ENCODE data around the gene EGR2.
"Not testable (repeated sequence)": the region's sequence is repeated elsewhere in the genome, so short reads cannot be mapped to it uniquely, and the experiment has no call there.

The EGR2 gene

DNA sequence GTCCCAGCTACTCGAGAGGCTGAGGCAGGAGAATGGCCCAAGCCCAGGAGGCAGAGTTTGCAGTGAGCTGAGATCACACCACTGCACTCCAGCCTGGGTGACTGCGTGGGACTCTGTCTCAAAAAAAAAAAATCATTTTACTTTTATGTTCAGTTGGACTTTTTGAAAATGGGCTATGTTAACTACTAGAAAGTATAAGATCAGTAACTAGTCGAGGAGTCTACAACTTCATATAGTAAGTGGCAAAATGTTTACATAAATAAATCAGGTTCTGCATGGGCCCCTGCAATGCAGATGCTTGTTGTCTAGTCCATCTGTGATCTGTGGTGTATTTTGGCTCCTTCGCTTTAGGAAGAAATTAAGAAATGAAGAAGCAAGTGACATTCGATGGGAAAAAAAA is 23.9 kb downstream of the EGR2 start:
- no peak for DNase-seq

DNA sequence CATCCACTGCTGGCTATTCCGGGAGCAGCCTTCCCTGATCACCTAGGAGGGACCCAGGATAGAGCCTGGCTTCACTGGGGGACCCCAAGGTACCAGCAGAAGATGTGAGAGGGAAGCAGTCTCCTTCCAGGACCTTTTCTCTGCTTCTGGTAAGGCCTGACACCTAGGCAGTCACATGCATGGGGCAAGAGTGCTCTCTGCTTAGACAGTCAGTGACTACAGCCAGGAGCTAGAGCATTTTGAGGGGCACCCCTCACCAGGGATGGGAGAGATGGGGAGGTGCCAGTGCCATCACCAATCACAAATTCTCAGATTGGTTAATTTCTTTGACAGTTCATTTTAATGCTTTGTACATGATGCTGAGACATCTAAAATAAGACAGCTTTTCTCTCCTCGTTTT is 25.6 kb downstream of the EGR2 start:
- DNase-seq = no peak

DNA sequence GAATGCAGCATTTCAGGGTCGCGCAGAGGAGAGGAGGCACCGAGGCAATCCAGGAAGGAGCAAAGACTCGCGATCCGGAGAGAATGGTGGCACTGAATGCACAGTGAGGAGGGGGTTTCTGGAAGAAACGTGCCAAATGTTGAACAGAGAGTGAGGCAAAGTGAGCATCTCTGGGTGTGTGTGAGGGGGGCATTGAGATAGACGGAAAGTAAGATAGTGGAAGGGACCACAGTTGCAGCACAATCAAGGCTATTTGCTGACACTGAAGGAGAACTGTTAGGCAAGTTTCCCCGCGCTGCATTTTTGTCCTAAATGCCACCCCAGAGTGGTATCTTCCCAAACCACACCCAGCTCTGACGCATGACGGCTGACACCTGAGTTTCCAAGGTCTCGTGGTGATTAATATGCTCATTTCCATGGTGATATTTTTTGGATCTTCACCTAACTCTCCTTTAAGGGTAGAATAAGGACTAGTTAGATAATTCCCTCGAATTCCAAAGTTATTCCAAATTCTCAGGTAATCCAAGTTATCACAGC is 26.1 kb downstream of the EGR2 start:
- no peak for DNase-seq

DNA sequence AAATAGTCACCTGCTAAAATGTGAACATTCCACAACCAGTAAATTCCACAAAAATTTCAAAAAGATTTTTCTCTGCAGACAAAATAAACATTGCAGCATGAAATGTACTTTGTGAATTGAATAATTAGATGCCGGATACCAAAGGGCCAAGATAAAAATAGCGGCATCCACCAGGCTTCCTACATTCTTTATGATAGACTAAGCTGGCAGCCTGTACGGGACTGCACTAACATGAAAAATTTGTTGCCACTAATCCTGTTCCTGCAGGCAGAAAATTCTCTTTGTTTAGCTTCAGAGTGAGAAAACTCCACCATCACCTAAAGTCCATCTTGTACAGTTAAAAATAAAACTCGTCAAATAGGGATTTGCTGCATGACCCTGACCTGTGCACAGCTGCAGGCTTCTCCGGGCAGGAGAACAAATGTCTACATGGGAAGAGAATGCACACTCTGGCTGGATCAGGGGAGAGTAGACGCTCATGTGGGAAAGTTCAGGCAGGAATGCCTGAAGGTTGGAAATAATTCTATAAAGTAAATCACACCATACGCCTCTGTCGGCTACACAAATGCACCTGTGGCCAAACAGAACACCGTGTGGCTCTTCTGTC is 27.2 kb downstream of the EGR2 start:
- DNase-seq = no peak

DNA sequence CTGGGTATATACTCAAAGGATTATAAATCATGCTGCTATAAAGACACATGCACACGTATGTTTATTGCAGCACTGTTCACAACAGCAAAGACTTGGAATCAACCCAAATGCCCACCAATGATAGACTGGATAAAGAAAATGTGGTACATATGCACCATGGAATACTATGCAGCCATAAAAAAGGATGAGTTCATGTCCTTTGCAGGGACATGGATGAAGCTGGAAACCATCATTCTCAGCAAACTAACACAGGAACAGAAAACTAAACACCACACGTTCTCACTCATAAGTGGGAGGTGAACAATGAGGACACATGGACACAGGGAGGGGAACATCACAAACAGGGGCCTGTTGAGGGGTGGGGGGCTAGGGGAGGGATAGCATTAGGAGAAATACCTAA is 27.9 kb downstream of the EGR2 start:
- not testable (repeated sequence) for DNase-seq

DNA sequence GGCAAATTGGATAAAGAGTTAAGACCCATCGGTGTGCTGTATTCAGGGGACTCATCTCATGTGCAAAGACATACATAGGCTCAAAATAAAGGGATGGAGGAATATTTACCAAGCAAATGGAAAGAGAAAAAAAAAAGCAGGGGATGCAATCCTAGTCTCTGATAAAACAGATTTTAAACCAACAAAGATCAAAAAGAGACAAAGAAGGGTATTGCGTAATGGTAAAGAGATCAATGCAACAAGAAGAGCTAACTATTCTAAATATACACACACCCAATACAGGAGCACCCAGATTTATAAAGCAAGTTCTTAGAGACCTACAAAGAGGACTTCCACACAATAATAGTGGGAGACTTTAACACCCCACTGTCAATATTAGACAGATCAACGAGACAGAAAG is 31.6 kb downstream of the EGR2 start:
- not testable (repeated sequence) for DNase-seq

DNA sequence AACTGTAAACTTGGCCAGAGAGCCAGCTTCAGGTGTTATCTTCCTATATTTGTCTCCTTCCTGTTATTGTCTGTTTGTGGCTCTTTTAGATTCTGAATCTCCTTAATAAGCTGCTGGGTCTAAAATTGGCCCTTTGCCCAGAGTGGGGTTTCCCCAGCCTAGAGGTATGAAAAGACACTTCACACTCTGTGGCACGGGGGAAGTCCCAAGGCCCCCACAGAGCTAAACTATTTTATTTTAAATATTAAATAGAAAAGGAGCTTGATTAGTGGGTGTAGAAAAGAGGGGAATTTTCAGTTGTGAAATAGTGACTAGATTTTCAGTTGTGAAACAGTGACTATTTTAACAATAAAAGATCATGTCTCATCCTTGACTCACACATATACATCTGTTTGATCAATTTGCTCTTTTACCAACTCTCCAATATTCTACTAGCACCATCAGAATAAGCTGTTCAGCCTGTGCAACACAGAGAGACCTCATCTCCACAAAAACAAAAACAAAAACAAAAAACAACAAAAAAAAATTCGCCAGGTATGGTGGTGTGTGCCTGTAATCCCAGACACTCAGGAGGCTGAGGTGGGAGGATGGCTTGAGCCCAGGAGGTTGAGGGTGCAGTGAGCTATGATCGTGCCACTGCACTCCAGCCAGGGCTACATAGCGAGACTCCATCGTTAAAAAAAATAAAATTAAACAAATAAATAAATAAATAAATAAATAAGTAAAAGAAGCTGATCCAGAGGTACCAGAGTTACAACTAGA is 36.5 kb downstream of the EGR2 start:
- DNase-seq = no peak

DNA sequence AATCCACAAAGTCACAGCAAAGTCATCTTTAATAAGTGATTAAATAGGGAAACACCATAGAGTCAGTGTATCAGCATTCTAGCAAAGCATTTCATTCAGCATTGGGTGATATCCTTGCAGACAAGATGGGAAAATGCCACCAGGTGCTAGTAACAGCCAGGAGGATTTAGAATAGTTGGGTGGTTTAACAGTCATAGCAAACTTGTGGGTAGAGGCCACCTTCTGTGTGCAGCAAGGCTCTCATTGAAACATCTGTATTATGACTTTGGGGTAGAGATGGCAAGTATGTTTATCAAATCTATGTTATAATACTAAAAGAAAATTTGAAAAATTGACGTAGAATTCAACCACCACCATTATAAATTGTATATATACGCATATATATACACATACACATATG is 38.0 kb downstream of the EGR2 start:
- no peak for DNase-seq

DNA sequence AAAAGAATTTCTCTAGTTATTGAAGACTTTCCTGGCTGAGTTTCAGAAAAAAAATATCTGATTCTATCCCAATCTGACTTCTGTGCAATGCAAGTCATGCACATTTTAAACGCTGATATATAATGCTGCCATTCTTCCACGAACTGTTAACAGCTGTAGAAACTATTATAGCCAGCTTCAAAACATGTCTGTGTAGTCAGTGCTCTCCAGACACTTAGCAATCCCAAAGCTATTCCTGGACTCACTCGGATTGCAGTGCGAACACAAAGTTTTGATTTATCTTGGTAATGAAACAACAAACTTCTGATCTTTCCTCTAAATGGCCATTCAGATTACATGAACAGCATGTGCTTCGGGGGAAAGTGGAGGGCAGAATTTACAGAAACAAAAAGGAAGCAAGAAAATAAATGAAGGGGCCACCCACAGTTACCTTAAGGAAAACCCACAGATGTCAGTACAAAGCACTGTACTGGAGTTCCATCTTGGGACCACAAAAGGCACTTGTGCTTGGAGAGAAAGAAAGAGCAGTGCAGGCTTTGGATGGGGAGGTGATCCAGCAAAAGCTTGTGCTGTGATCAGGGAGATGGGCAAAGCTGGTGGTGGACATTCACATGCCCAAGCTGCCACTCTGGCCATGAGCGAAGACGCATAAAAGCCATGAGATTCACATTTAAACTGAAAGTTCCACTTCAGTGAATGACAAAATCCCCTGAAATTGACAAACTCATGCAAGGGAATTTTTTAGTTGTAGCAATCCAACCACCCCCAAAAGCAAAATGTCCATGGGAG is 43.8 kb downstream of the EGR2 start:
- no peak for DNase-seq

DNA sequence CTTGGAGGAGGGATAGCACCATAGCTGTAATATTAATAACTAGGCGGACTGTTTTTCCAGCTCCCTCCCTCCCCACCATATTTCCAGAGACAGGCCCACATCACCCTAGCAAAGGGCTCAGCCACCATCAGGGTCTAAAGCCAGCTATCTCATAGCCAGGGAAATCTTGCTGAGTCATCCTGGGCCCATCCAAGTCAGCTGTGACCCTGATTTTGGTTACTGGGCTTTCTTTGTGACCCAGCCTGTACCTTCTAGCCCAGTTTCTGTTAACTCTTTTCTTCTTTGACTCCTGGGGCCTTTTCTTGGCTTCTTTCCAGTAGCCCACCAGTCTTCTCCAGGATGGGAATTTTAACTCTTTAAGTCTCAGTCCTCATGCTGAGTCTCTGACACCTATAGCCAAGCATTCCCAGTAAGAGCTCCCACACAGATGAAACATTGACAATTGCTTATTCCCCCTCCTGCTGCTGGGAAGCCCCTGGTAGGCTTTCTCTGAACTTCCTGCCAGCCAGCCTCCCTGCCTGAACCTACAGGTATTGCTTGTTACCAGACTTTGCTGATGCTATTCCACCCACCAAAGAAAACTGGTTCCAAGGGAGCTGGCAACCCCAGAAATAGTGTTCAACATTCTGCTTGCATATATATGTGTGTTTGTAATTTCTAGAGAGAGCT is 46.5 kb downstream of the EGR2 start:
- no peak for DNase-seq

DNA sequence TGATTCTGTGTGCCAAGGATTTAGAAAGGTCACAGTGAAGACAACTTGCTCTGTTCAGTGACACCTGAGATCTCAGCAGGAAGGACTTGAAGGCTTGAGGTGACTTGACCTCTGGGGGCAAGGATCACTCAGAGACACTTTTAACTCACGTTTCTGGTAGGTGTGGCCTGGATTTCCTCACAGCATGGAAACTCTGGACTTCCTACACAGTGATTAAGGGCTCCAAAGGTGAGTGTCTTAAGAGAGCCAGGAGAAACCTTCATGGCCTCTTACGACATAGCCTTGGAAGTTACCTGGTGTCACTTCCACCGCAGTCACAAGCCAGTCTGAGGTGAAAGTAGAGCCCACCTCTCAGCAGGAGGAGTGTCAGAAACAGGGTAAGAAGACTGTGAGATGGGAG is 49.8 kb downstream of the EGR2 start:
- no peak for DNase-seq

DNA sequence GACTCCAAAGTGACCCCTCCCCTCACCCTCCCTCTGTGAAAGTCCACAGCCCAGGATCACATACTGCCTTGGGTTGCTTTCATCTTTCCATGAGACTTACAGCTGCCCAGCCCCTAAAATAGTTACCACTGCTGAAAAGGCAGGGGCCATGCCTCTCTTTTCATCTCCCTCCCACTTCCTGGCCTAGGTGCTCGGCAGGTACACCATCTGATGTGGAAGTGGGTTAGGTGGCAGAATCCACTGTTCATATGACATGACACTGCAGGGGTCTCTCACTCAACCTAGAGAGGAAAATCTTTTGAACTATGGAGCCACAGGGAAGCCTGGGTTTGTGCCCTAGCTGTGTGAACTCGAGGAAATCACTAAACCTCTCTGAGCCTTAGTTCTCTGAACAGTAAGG is 50.4 kb downstream of the EGR2 start:
- no peak for DNase-seq

DNA sequence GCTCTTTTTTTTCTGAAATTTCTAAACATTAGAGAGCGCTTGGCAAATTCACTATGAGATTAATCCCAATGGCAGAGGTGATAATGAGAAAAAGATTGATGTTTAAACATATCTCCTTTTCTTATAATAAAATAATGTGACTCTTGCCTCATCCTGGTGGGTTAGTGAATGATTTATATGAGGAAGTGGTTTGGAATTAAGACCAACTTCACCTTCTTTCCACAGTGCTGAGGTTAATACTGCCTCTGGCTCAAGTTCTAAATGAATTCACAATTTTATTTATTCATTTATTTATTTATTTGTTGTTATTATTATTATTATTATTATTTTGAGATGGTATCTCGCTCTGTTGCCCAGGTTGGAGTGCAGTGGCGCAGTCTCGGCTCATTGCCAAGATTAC is 52.2 kb downstream of the EGR2 start:
- DNase-seq = no peak

DNA sequence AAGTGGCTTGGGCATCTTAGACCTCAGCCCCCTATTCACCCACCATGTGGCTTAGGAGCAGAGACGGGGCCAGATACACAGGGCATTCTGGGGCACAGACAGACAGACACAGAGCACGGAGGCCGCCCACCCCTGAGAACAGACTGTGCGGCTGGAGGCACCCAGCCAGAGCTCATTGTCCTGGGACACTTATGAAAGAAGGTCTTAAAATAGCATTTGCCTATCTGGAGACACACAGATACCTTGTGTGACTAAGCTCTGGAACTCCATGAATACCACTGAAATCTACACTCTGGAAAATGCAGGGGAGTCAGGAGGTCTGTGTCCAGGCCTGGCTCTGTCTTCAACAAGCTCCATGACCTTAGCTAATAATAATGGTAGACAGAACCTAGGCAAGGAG is 53.0 kb downstream of the EGR2 start:
- no peak for DNase-seq
